Skin epidermis (tissue), 12 donors: ENCODE results near the gene SULT6B1.

ENCODE experiments used
- H3K27ac ChIP-seq, 21 experiments: fragments of 200-600 bp; sonication (generic) in 11 of 21; one replicate each; pipeline ENCODE4 v1.5.0; 2020; ENCODE audit warnings: mild to moderate bottlenecking in 3 of 21, inconsistent platforms in 2 of 21, moderate library complexity in 2 of 21
- H3K4me3 ChIP-seq, 7 experiments: fragments of 200-600 bp; sonication (generic) in 2 of 7; one replicate each; pipeline ENCODE4 v1.5.0; 2020; ENCODE audit warnings: inconsistent platforms in 2 of 7, mild to moderate bottlenecking in 2 of 7, moderate library complexity in 1 of 7

SULT6B1 gene

GRCh38 chr2:37196320-37197195, 8.1 kb upstream of the SULT6B1 start, which contains the start of gene CEBPZOS:
Gene CEBPZOS (plus strand): TSS chr2:37196496. CDS start chr2:37199705, 3,209 bp downstream.
- Histone ChIP-seq H3K4me3 (peak within 1 kb of the TSS; percentile 61 to 91 (median 72)), H3K27ac (peak within 1 kb of the TSS; percentile 71 to 98 (median 89))

GRCh38 chr2:37195862-37196319, 7.4 kb upstream of the SULT6B1 start:
- Histone ChIP-seq H3K4me3 (peak overlapping the region; percentile 61 to 91 (median 72)), H3K27ac (peak overlapping the region in 19 of 21 experiments; percentile 71 to 98 (median 90))

GRCh38 chr2:37192551-37192950, 4.1 kb upstream of the SULT6B1 start:
- Histone ChIP-seq H3K27ac (no peak overlapping the region), H3K4me3 (no peak overlapping the region)

GRCh38 chr2:37191747-37192146, 3.3 kb upstream of the SULT6B1 start:
- Histone ChIP-seq H3K27ac (peak overlapping the region in 2 of 21 experiments; percentile 11 to 35), H3K4me3 (no peak overlapping the region)

- peak overlapping the region in 2 of 21 experiments; percentile 11 to 35 for H3K27ac ChIP-seq
These were observed 2.8 kb upstream of the SULT6B1 start for GRCh38 chr2:37191253-37191652.

GRCh38 chr2:37190290-37190689, 1.8 kb upstream of the SULT6B1 start:
- H3K4me3 ChIP-seq, result no peak overlapping the region
- no peak overlapping the region for H3K27ac ChIP-seq

More at GRCh38 chr2:37191253-37191652, 2.8 kb upstream of the SULT6B1 start:
- H3K4me3 ChIP-seq, result no peak overlapping the region

- Histone ChIP-seq H3K4me3 (no peak overlapping the region), H3K27ac (peak overlapping the region in 2 of 21 experiments; percentile 21)
These were observed 1.1 kb upstream of the SULT6B1 start for GRCh38 chr2:37189452-37190153.

- Histone ChIP-seq H3K27ac (no peak overlapping the region), H3K4me3 (no peak overlapping the region)
These were observed 6.5 kb downstream of the SULT6B1 start for GRCh38 chr2:37181726-37182684.

- peak overlapping the region in 1 of 21 experiments; percentile 6 for H3K27ac ChIP-seq
These were observed 7.8 kb downstream of the SULT6B1 start for GRCh38 chr2:37180640-37181039.

GRCh38 chr2:37180006-37180639, 8.3 kb downstream of the SULT6B1 start:
- H3K27ac ChIP-seq, result peak overlapping the region in 2 of 21 experiments; percentile 6 to 38
- H3K4me3 ChIP-seq, result no peak overlapping the region

More at GRCh38 chr2:37180640-37181039, 7.8 kb downstream of the SULT6B1 start:
- H3K4me3 ChIP-seq, result no peak overlapping the region

GRCh38 chr2:37173741-37174140, 14.7 kb downstream of the SULT6B1 start:
- H3K4me3 ChIP-seq, result no peak overlapping the region
- no peak overlapping the region for H3K27ac ChIP-seq

GRCh38 chr2:37171624-37171950, 16.9 kb downstream of the SULT6B1 start:
- Histone ChIP-seq H3K4me3 (no peak overlapping the region), H3K27ac (no peak overlapping the region)

- no peak overlapping the region for H3K4me3 ChIP-seq
- no peak overlapping the region for H3K27ac ChIP-seq
These were observed 20.1 kb downstream of the SULT6B1 start for GRCh38 chr2:37168217-37168981.

GRCh38 chr2:37167636-37168180, 20.8 kb downstream of the SULT6B1 start:
- no peak overlapping the region for H3K27ac ChIP-seq
- H3K4me3 ChIP-seq, result no peak overlapping the region

GRCh38 chr2:37164757-37165156, 23.7 kb downstream of the SULT6B1 start:
- no peak overlapping the region for H3K4me3 ChIP-seq
- no peak overlapping the region for H3K27ac ChIP-seq

- Histone ChIP-seq H3K4me3 (peak within 1 kb of the TSS; percentile 83 to 96 (median 91)), H3K27ac (peak within 1 kb of the TSS; percentile 47 to 98 (median 91))
These were observed 31.4 kb downstream of the SULT6B1 start, which contains the start of gene EIF2AK2 for GRCh38 chr2:37156857-37157714. Gene EIF2AK2 (minus strand): TSS chr2:37156980. CDS start chr2:37147806, 9,174 bp downstream.
